ENCODE results near the gene ING5.

Gene ING5

DNA sequence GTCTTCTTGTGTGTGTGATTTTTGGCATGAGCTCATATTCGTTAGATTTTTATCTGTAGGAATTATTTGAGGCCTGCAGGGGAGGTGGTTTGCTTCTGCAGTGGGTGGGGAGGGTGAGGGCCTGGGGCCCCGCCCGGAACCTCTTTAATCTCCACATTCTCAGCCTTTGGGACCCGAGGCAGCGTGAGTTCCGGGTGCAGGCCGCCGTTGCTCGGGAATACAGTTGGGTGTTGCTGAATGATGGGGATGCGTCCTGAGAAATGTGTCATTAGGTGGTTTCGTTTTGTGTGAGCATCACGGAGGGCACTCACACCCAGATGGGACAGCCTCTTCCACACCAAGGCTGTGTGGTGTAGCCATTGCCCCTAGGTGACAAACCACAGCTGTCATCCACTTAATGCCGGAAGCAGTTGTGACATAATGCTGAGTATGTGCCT, 61.1 kb downstream of the ING5 start:
- Mint-ChIP-seq H3K4me3 (peak overlapping the region; percentile 39), H3K36me3 (ENCODE audit: low read depth) (peaks cover 19% of the 10 kb centered on the region), H3K27ac (peak overlapping the region; percentile 66), H3K4me1 (peaks cover 22% of the 10 kb centered on the region), H3K27me3 (no peaks in the 10 kb centered on the region), H3K9me3 (peaks cover 5% of the 10 kb centered on the region)
- DNase-seq (peak; percentile 56), ATAC-seq (peak; percentile 87)

DNA sequence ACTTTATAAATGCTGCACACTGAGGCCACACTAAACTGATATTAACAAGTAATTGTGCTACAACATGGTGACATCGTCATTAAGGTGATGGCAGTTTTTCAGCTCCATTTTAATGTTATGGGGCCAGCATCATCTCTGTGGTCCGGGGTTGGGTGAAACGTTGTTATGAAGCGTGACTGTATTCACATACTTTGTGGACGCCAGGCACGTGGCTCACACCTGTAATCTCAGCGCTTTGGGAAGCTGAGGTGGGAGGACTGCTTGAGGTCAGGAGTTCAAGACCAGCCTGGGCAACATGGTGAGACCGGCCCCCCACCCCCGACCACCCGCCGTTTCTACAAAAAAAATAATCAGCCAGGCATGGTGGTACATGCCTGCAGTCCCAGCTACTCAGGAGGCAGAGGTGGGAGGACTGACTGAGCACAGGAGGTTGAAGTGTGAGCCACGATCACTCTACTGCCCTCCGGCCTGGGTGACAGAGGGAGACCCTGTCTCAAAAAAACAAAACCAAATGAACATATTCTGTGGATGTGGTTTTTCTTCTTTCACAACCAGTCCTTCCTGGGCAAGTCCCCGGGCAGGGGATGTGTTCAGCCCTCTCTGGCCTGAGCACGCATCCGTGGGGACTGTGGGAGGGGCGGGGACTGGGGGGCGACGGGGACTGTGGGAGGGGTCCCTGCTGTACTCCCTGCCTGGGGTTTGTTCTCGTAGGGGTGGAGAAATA, 61.9 kb downstream of the ING5 start:
- DNase-seq (no peak), ATAC-seq (no peak)
- H3K27ac Mint-ChIP-seq, result peak overlapping the region; percentile 66

DNA sequence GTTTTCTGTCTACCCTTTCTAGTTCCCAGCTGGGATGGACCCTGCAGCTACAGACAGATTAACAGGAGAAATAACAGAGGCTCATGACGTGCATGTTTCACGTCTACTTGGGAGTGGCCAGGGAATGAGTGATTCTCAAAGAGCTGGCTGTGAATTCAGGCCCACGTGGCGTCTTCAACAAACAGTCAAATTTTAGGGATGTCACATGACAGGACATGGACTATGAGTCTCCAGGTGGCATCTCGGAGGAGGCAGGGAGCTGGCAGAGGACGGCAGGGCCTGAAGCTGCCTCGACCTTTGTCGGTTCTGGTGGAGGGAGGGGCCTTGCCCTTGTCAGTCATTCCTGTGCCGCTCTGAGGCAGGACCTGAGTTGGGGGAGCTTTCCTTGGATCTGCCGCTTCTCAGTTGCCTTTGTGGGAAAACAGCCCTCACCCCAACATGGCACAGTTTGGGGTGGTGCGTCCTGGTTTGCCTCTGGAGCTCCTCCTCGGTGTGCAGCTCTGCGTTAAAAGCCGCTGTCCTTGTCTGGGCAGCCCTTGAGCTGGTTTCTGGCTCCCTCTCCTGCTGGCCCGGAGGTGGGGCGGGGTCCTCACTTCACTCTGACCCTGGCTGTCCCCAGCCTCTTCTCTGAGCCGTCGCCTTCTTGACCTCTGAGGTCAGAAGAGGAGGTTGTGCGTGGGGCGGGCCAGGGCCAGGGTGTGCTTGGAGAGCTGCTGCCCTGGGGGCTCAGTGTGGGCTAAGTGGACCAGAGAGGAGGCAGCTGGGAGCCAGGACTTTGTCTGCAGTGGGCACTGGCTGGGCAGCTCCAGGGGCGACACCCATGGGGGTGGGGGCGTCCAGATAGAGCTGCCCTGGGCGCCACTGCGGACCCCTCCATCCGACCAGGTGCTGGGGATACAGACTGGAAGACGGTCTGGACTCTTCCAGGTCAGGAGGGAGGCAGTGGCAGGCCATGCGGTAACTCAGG, 62.7 kb downstream of the ING5 start:
- ATAC-seq (no peak), DNase-seq (no peak)
- Mint-ChIP-seq H3K36me3 (ENCODE audit: low read depth) (peaks cover 13% of the 10 kb centered on the region), H3K4me1 (peaks cover 22% of the 10 kb centered on the region), H3K27me3 (no peaks in the 10 kb centered on the region), H3K9me3 (peaks cover 5% of the 10 kb centered on the region), H3K4me3 (no peak overlapping the region), H3K27ac (no peak overlapping the region)

More for the DNA sequence above, 61.9 kb downstream of the ING5 start:
- H3K36me3 Mint-ChIP-seq (ENCODE audit: low read depth), result peaks cover 19% of the 10 kb centered on the region
- H3K9me3 Mint-ChIP-seq, result peaks cover 5% of the 10 kb centered on the region
- H3K4me3 Mint-ChIP-seq, result no peak overlapping the region
- H3K27me3 Mint-ChIP-seq, result no peaks in the 10 kb centered on the region
- H3K4me1 Mint-ChIP-seq, result peaks cover 22% of the 10 kb centered on the region

DNA sequence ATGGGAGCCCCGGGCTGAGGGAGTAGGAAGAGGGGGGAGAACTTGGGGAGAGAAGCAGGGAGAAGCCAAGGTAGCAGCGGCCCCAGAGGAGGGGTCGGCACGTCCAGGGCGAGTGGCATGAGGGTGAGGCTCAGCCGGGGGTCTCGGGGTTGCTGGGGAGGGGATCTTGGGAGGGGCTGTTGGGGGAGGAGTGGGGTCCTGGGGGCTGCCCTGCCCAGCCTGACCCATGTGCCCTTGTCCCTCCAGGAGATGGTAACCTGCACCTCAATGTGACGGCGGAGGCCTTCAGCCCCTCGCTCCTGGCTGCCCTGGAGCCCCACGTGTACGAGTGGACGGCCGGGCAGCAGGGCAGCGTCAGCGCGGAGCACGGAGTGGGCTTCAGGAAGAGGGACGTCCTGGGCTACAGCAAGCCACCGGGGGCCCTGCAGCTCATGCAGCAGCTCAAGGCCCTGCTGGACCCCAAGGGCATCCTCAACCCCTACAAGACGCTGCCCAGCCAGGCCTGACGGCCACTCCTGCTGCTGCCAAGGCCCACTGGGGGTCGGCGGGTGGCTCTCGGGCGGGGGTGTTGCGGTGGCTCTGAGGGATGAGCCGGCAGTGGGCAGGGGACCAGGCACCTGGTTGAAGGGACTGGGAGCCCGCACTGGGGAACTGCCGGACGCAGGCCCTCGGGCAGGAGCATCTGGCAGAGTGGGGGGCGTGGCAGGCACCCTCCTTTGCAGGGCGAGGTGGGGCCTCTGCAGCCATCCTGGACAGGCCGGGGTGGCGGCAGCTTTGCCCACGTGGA, 65.8 kb downstream of the ING5 start:
- Mint-ChIP-seq H3K4me3 (no peak overlapping the region), H3K27me3 (no peaks in the 10 kb centered on the region), H3K27ac (no peak overlapping the region), H3K9me3 (no peaks in the 10 kb centered on the region), H3K4me1 (peaks cover 29% of the 10 kb centered on the region), H3K36me3 (ENCODE audit: low read depth) (peaks cover under 1% of the 10 kb centered on the region)
- DNase-seq, result no peak
- ATAC-seq, result no peak

DNA sequence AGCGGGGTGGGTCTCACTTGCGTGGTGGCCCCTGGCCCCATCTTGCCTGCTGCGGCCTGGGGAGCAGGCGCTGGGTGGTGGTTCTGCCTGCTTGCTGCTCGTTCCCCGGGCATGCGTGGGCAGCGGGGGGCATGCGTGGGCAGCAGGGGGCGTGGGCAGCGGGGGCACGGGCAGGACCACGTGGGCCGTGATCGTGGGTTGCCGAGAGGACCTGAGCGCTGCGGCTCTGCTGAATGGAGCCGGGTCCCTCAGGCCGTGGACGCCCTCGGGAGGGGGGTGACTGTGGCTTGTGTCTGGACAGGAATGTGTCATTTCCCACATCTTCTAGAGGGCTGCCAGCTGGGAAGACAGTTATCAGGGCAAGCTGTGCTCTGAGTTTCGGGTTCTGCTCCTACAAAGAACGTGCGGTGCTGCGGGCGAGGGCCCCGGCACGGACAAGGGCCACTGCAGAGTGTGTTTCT, 66.4 kb downstream of the ING5 start:
- Mint-ChIP-seq H3K4me3 (no peak overlapping the region), H3K4me1 (peaks cover 24% of the 10 kb centered on the region), H3K36me3 (ENCODE audit: low read depth) (no peaks in the 10 kb centered on the region), H3K27me3 (no peaks in the 10 kb centered on the region), H3K9me3 (no peaks in the 10 kb centered on the region), H3K27ac (no peak overlapping the region)
- no peak for ATAC-seq
- no peak for DNase-seq

DNA sequence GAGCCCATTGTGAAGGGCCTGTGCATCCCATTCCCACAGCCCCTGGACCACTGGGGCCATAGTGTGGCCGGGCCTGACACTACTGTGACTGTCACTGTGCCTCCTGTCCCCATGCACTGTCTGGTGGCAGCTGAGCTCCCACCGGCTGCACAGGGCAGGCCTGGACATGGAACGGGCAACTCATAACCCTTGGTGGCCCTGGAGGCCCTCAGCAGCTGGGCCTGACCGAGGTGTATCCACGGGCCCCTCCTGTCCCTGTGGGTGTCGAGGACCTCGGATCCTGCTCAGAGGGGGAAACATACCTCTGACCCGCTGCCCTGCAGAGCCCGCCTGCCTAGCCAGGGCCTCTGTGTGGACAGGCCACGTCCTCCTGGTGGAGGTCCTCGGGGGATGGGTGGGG, 67.0 kb downstream of the ING5 start:
- Mint-ChIP-seq H3K4me1 (peaks cover 18% of the 10 kb centered on the region), H3K27ac (no peak overlapping the region), H3K9me3 (no peaks in the 10 kb centered on the region), H3K4me3 (no peak overlapping the region), H3K36me3 (ENCODE audit: low read depth) (no peaks in the 10 kb centered on the region), H3K27me3 (no peaks in the 10 kb centered on the region)
- peak; percentile 1 for DNase-seq
- ATAC-seq, result no peak

GRCh38 chr2:241769819-241770184, 68.0 kb downstream of the ING5 start:
- H3K9me3 Mint-ChIP-seq, result no peaks in the 10 kb centered on the region
- H3K27ac Mint-ChIP-seq, result no peak overlapping the region
- no peaks in the 10 kb centered on the region for H3K27me3 Mint-ChIP-seq
- H3K36me3 Mint-ChIP-seq (ENCODE audit: low read depth), result no peaks in the 10 kb centered on the region
- no peak for DNase-seq
- no peak overlapping the region for H3K4me3 Mint-ChIP-seq
- ATAC-seq, result no peak
- H3K4me1 Mint-ChIP-seq, result peaks cover 13% of the 10 kb centered on the region

DNA sequence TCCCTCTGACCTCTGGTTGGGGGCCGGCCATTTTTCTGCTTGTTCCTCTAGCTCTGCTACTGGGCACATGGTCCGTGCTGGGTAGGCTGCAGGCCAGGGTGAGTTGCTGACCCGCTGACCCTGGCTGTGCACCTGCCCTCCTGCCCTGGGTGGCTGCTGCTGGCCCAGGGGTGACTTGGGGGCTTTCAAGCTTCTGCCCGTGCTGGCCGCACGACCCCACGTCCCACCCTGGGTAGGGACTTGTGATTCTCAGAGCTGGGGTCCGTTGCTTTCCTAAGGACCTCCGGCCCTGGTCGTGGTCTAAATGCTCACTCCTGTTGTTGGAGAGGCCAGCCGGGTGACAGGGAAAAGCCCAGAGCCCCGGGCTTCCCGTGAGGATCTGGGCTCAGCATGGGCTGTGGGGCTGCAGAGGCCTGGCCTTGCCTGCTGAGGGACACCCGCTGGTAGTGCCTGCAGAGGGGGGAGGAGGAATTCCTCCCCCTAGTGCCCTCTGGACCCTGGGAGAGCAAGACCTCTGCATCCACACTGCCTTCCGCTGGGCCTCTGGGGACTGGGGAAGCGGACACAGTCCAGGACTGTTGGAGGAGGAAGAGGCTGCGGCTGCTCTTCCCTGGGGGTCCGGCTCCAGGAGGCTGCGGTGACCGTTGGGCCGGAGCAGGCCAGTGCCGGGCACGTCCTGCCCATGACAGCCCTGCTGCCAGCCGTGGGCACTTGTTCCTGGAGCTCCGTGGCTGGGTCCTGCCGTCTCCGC, 68.5 kb downstream of the ING5 start:
- Mint-ChIP-seq H3K4me3 (no peak overlapping the region), H3K9me3 (no peaks in the 10 kb centered on the region), H3K27ac (no peak overlapping the region), H3K36me3 (ENCODE audit: low read depth) (no peaks in the 10 kb centered on the region), H3K27me3 (no peaks in the 10 kb centered on the region), H3K4me1 (peaks cover 13% of the 10 kb centered on the region)
- ATAC-seq, result no peak
- DNase-seq, result peak; percentile 1

GRCh38 chr2:241770936-241771285, 69.1 kb downstream of the ING5 start:
- Mint-ChIP-seq H3K27me3 (no peaks in the 10 kb centered on the region), H3K4me1 (peaks cover 13% of the 10 kb centered on the region), H3K36me3 (ENCODE audit: low read depth) (no peaks in the 10 kb centered on the region), H3K27ac (no peak overlapping the region), H3K9me3 (no peaks in the 10 kb centered on the region), H3K4me3 (no peak overlapping the region)
- ATAC-seq (no peak), DNase-seq (no peak)

DNA sequence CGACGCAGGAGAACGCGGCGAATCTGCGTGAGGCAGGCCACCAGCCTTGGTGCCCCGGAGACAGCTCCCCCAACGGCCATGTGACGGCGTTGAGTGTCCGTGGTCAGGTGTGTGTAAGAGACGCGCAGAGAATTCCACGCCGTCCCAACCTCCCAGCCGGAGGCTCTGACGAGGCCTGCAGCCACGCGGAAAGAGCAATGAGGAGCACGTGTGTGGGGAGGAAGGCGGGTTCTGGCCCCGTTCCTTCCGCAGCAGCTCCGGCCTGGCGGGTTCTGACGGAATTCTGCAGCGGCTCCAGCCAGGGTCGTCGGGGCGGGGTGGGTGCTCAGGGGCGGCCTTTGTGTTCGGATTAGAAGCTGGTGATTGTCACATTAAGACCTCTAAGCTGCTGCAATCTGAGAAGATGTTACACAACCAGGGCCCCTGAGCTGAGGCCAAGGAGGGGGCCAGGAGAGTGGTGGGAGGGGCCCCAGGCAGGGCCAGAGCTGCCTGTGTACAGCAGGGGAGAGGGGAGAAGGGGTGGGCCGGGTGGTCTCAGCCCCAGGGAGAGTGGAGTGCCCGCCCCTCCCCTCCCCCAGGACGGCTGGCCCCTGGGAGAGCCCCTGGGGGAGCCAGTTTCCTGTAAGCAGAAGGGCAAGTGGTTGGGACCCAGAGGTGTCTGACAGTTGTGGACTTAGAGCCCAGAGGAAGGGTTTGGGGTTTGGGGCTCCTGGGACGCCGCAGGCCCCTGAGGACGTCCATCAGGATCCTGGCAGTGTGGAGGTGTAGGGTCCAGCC, 69.6 kb downstream of the ING5 start:
- peak; percentile 11 for ATAC-seq
- peaks cover 13% of the 10 kb centered on the region for H3K4me1 Mint-ChIP-seq
- peak overlapping the region; percentile 55 for H3K27ac Mint-ChIP-seq
- no peaks in the 10 kb centered on the region for H3K27me3 Mint-ChIP-seq
- peak; percentile 4 for DNase-seq
- no peaks in the 10 kb centered on the region for H3K36me3 Mint-ChIP-seq (ENCODE audit: low read depth)
- H3K4me3 Mint-ChIP-seq, result peak overlapping the region; percentile 35
- H3K9me3 Mint-ChIP-seq, result no peaks in the 10 kb centered on the region

DNA sequence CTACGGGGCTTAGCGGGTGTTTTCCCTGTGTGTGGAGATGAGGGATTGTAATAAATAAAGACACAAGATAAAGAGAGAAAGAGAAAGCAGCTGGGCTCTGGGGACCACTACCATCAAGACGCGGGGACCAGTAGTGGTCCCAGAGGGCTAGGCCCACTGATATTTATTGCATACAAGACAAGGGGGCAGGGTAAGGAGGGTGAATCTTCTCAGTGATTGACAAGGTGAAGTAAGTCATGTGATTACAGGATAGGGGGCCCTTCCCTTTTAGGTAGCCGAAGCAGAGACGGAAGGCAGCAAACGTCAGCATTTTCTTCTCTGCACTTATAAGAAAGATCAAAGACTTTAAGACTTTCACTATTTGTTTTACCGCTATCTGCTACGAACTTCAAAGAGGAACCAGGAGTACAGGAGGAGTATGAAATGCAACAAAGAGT, 70.2 kb downstream of the ING5 start:
- Mint-ChIP-seq H3K36me3 (ENCODE audit: low read depth) (no peaks in the 10 kb centered on the region), H3K4me3 (peak overlapping the region; percentile 35), H3K4me1 (peaks cover 13% of the 10 kb centered on the region), H3K27me3 (no peaks in the 10 kb centered on the region), H3K27ac (peak overlapping the region; percentile 55), H3K9me3 (no peaks in the 10 kb centered on the region)
- ATAC-seq (no peak), DNase-seq (no peak)

GRCh38 chr2:241773511-241774418, 71.9 kb downstream of the ING5 start:
- Mint-ChIP-seq H3K36me3 (ENCODE audit: low read depth) (no peaks in the 10 kb centered on the region), H3K4me3 (no peak overlapping the region), H3K9me3 (no peaks in the 10 kb centered on the region), H3K4me1 (peaks cover 13% of the 10 kb centered on the region), H3K27me3 (no peaks in the 10 kb centered on the region), H3K27ac (no peak overlapping the region)
- DNase-seq, result peak; percentile 1
- ATAC-seq, result no peak
